ENCODE data around the gene SYNE1. TPM values are rescaled to one million over a fixed set of nuclear protein-coding genes. Genes with fewer than 3 reads are reported as not detected.
"Not testable (repeated sequence)": the region's sequence is repeated elsewhere in the genome, so short reads cannot be mapped to it uniquely, and the experiment has no call there.

The SYNE1 gene
- polyA plus RNA-seq, 2 of the 4 experiments (the other 2 are of a cell fraction), result 10.5 to 28.5 TPM

- Histone ChIP-seq H3K9me3 (no peaks in the 10 kb centered on the region), H3K4me1 (peaks cover 13% of the 10 kb centered on the region; the same call in 2 of the 3 replicates), H3K4me3 (no peak overlapping the region), H3K27ac (no peak overlapping the region), H3K4me2 (no peak overlapping the region)
- ATAC-seq, result no peak
- WGBS (ENCODE audit: missing lambda C conversion rate), result 96% methylated on average over 2 of the region's 2 CpGs
- ChIA-PET CTCF (interaction anchor here (2.0 kb wide), 1 partner anchor 14 kb away, joined by 4 read pairs; no protein-coding TSS in a partner anchor), POLR2A (no interaction called here)
- DNase-seq (ENCODE audit: low read depth in 1 of 2, low spot score in 1 of 2), result no peak
- TF ChIP-seq GATA3 (IDR thresholded peaks at IDR 0.05; ENCODE audit: borderline replicate concordance), result no peak
- no peak for TF ChIP-seq NR3C1 (IDR thresholded peaks at IDR 0.05)
- no peak for TF ChIP-seq CEBPB (IDR thresholded peaks at IDR 0.05)
- no peak for TF ChIP-seq TFCP2L1 (CRISPR knock-in tag; IDR thresholded peaks at IDR 0.05)
- TF ChIP-seq HMGXB4 (CRISPR knock-in tag; IDR thresholded peaks at IDR 0.05; ENCODE audit: borderline replicate concordance), result no peak
- TF ChIP-seq HES2 (IDR thresholded peaks at IDR 0.05), result no peak
- TF ChIP-seq E2F6 (IDR thresholded peaks at IDR 0.05; ENCODE audit: borderline replicate concordance, low read depth), result no peak
- TF ChIP-seq EHMT2 (IDR thresholded peaks at IDR 0.05; ENCODE audit: low read depth), result no peak
- TF ChIP-seq MYC (IDR thresholded peaks at IDR 0.05; ENCODE audit: borderline replicate concordance, low read length), result no peak
- no peak for TF ChIP-seq JUN (IDR thresholded peaks at IDR 0.05)
- TF ChIP-seq HDAC2 (IDR thresholded peaks at IDR 0.05), result no peak
- no peak for TF ChIP-seq ZC3H11A (IDR thresholded peaks at IDR 0.05)
- no peak for TF ChIP-seq ZNF302 (CRISPR knock-in tag; IDR thresholded peaks at IDR 0.05)
- TF ChIP-seq SMC3 (IDR thresholded peaks at IDR 0.05), result no peak
- TF ChIP-seq ZFP36 (IDR thresholded peaks at IDR 0.05; ENCODE audit: borderline replicate concordance, partially characterized antibody), result no peak
- no peak for TF ChIP-seq CHD4 (IDR thresholded peaks at IDR 0.05; ENCODE audit: borderline replicate concordance)
- no peak for TF ChIP-seq KDM1A (IDR thresholded peaks at IDR 0.05; ENCODE audit: low read depth)
- TF ChIP-seq BHLHE40 (IDR thresholded peaks at IDR 0.05; ENCODE audit: low read depth, low read length), result no peak
- TF ChIP-seq RFX5 (IDR thresholded peaks at IDR 0.05), result no peak
- no peak for TF ChIP-seq CHD2 (IDR thresholded peaks at IDR 0.05; ENCODE audit: low read length, partially characterized antibody)
- no peak for FAIRE-seq
These were observed 137.2 kb downstream of the SYNE1 start for GRCh38 chr6:152499931-152500330.

GRCh38 chr6:152496731-152497130 lies 140.4 kb downstream of the SYNE1 start:
- Histone ChIP-seq H3K4me1 (peaks cover 4% of the 10 kb centered on the region; the same call in 1 of the 3 replicates), H3K4me3 (no peak overlapping the region)

GRCh38 chr6:152495456-152495855 lies 141.7 kb downstream of the SYNE1 start:
- POLR2A ChIA-PET, CTCF ChIA-PET: not testable (repeated sequence)

More at GRCh38 chr6:152496731-152497130, 140.4 kb downstream of the SYNE1 start:
- CTCF ChIA-PET, result interaction anchor here (1.9 kb wide), 1 partner anchor 10 kb away, joined by 6 read pairs; no protein-coding TSS in a partner anchor
- POLR2A ChIA-PET, result no interaction called here
- no peak overlapping the region for H3K27ac ChIP-seq
- no peak overlapping the region for H3K4me2 ChIP-seq
- TF ChIP-seq MAX (IDR thresholded peaks at IDR 0.05) (no peak), NPAS2 (CRISPR knock-in tag; IDR thresholded peaks at IDR 0.05; ENCODE audit: borderline replicate concordance) (no peak), NR3C1 (IDR thresholded peaks at IDR 0.05) (no peak), CBX2 (IDR thresholded peaks at IDR 0.05; ENCODE audit: borderline replicate concordance, low read depth) (no peak), ZSCAN20 (CRISPR knock-in tag; IDR thresholded peaks at IDR 0.05) (no peak), ZFP36 (IDR thresholded peaks at IDR 0.05; ENCODE audit: borderline replicate concordance, partially characterized antibody) (no peak), MAFK (IDR thresholded peaks at IDR 0.05; ENCODE audit: partially characterized antibody) (no peak), SMC3 (IDR thresholded peaks at IDR 0.05) (no peak), EHMT2 (IDR thresholded peaks at IDR 0.05; ENCODE audit: low read depth) (no peak), ZC3H11A (IDR thresholded peaks at IDR 0.05) (no peak), HOXB5 (CRISPR knock-in tag; IDR thresholded peaks at IDR 0.05) (no peak), RCOR1 (IDR thresholded peaks at IDR 0.05; ENCODE audit: low read depth, low read length) (no peak), PHF8 (IDR thresholded peaks at IDR 0.05; ENCODE audit: borderline replicate concordance, low read depth) (no peak)
- FAIRE-seq (no peak), DNase-seq (ENCODE audit: low read depth in 1 of 2, low spot score in 1 of 2) (no peak), ATAC-seq (no peak)
- 89% methylated on average over 5 of the region's 5 CpGs for WGBS (ENCODE audit: missing lambda C conversion rate)
- no peaks in the 10 kb centered on the region for H3K9me3 ChIP-seq

GRCh38 chr6:152492281-152492680 lies 144.9 kb downstream of the SYNE1 start:
- Histone ChIP-seq H3K27ac (peak overlapping the region; percentile 44 to 71; a peak in 3 of 6 replicates), H3K4me1 (peaks cover 17% of the 10 kb centered on the region; the same call in 2 of the 3 replicates)
- FAIRE-seq; H3K4me3 ChIP-seq; H3K4me2 ChIP-seq; CTCF ChIA-PET; ATAC-seq; H3K9me3 ChIP-seq; DNase-seq (ENCODE audit: low read depth in 1 of 2, low spot score in 1 of 2); POLR2A ChIA-PET: not testable (repeated sequence)
- 85% methylated on average over 3 of the region's 3 CpGs for WGBS (ENCODE audit: missing lambda C conversion rate)

More at GRCh38 chr6:152495456-152495855, 141.7 kb downstream of the SYNE1 start:
- FAIRE-seq; H3K4me3 ChIP-seq; H3K9me3 ChIP-seq; DNase-seq (ENCODE audit: low read depth in 1 of 2, low spot score in 1 of 2); H3K4me2 ChIP-seq; H3K27ac ChIP-seq; ATAC-seq: not testable (repeated sequence)
- 75% methylated on average over 6 of the region's 6 CpGs for WGBS (ENCODE audit: missing lambda C conversion rate)
- peaks cover 16% of the 10 kb centered on the region; the same call in 2 of the 3 replicates for H3K4me1 ChIP-seq

Data from A549 (cell line).